ENCODE measurements around the gene ASB10. TPM values are rescaled to one million over a fixed set of nuclear protein-coding genes. Genes with fewer than 3 reads are reported as not detected.
A peak's percentile ranks its signal among the peaks of the same experiment; 100 is the strongest.

The ASB10 gene
- total and polyA plus RNA-seq, 2 of the 8 experiments (the other 6 are each of a cell fraction or from before 2014, with no cell fraction given): not detected

- peak within 1 kb of the TSS; percentile 68; the same call in 1 of the 2 replicates for H2BK5ac ChIP-seq (ENCODE audit: low read depth, low read length)
- H3K27me3 ChIP-seq (replicated peaks in 1 of 4; ENCODE audit: control insufficient read depth in 3 of 4, extremely low read depth in 1 of 4, insufficient read depth in 3 of 4, low read length in 3 of 4): no peaks in the 10 kb centered on the region
- ChIA-PET POLR2A (ENCODE audit: partially characterized antibody) (interaction anchor here (0.5 to 2.9 kb wide), 5 partner anchors 10 to 84 kb away, joined by 3 to 16 read pairs (median 4); no protein-coding TSS in a partner anchor), CTCF (ENCODE audit: partially characterized antibody) (interaction anchor here (0.6 to 6.8 kb wide), 6 partner anchors 12 to 166 kb away, joined by 3 to 71 read pairs (median 3); no protein-coding TSS in a partner anchor)
- peak within 1 kb of the TSS; percentile 53; the same call in 1 of the 2 replicates for H2AK5ac ChIP-seq (ENCODE audit: low read depth, low read length)
- H2BK120ac ChIP-seq (replicated peaks; ENCODE audit: low read depth, low read length): no peak within 1 kb of the TSS
- no peak within 1 kb of the TSS for H2BK15ac ChIP-seq (ENCODE audit: low read length)
- H3K23ac ChIP-seq (ENCODE audit: insufficient read length): peak within 1 kb of the TSS; percentile 12
- no peak within 1 kb of the TSS; the same call in 1 of the 2 replicates for H3K27ac ChIP-seq (ENCODE audit: low read depth, low read length)
- DNase-seq (ENCODE audit: low read depth in 1 of 2, low spot score in 2 of 2): peak in 1 of 2 experiments; percentile 93
- H3K18ac ChIP-seq (ENCODE audit: extremely low read depth, low read length): peak within 1 kb of the TSS; percentile 78; the same call in 1 of the 2 replicates
- peak within 1 kb of the TSS; percentile 53 to 70 (median 61) for H3K9ac ChIP-seq (replicated peaks in 1 of 4; ENCODE audit: extremely low read depth in 1 of 4, low read depth in 3 of 4, low read length in 3 of 4)
- H3K4me2 ChIP-seq (ENCODE audit: insufficient read depth in 1 of 2, low read depth in 2 of 2, low read length in 2 of 2): peak within 1 kb of the TSS; percentile 75 to 94
- peak within 1 kb of the TSS; percentile 61 for H4K91ac ChIP-seq (replicated peaks; ENCODE audit: insufficient read length, low read length)
- H2BK12ac ChIP-seq (ENCODE audit: low read depth, low read length): no peak within 1 kb of the TSS
- H3K79me2 ChIP-seq (ENCODE audit: control insufficient read depth in 1 of 2, insufficient read depth in 2 of 2, low read length in 2 of 2): peaks cover 4 to 23% of the 10 kb centered on the region in 2 experiments; a peak in 3 of 4 replicates
- no peak within 1 kb of the TSS for H2BK20ac ChIP-seq (ENCODE audit: low read length)
- no peak within 1 kb of the TSS for H3K14ac ChIP-seq (ENCODE audit: insufficient read length)
- WGBS, 2 experiments (ENCODE audit: extremely low coverage in 1 of 2, insufficient coverage in 1 of 2, insufficient read length in 1 of 2, insufficient replicate concordance in 2 of 2, low coverage in 1 of 2, low lambda C conversion rate in 2 of 2, missing lambda C conversion rate in 1 of 2): 3% methylated on average over 51 of the region's 79 CpGs; no CpG with 5 or more reads in 1 of the 2 experiments
- H3K9me3 ChIP-seq (ENCODE audit: insufficient read depth in 2 of 2, low read depth in 1 of 2, low read length in 1 of 2): no peaks in the 10 kb centered on the region
- H3K4me1 ChIP-seq (replicated peaks in 1 of 4; ENCODE audit: control insufficient read depth in 3 of 4, insufficient read depth in 4 of 4, low read length in 3 of 4): peaks cover 4 to 9% (median 6%) of the 10 kb centered on the region in 4 experiments; a peak in 5 of 7 replicates
- peaks cover 11% of the 10 kb centered on the region for H3K79me1 ChIP-seq (ENCODE audit: low read depth, low read length)
- H4K20me1 ChIP-seq (replicated peaks in 1 of 2; ENCODE audit: control insufficient read depth in 1 of 2, insufficient read depth in 2 of 2, low read length in 2 of 2): peaks cover 0 to 9% of the 10 kb centered on the region in 2 experiments
- H3K36me3 ChIP-seq (ENCODE audit: control insufficient read depth in 2 of 4, insufficient read depth in 4 of 4, low read length in 3 of 4): peaks cover 7 to 18% (median 11%) of the 10 kb centered on the region in 4 experiments; a peak in 7 of 8 replicates
- no peak for FAIRE-seq
- H3K4ac ChIP-seq (replicated peaks; ENCODE audit: insufficient read length, low read depth, low read length): peak within 1 kb of the TSS; percentile 81
- H3K56ac ChIP-seq (replicated peaks; ENCODE audit: insufficient read length, low read depth, low read length): peak within 1 kb of the TSS; percentile 63
- peak within 1 kb of the TSS; percentile 69 for H4K5ac ChIP-seq (ENCODE audit: insufficient read length, low read depth, low read length)
- H4K8ac ChIP-seq (ENCODE audit: extremely low read depth, insufficient read depth, low read length): peak within 1 kb of the TSS; percentile 81
- H2AFZ ChIP-seq (ENCODE audit: low read length): peak within 1 kb of the TSS; percentile 47
- H3K4me3 ChIP-seq (ENCODE audit: extremely low read depth in 1 of 4, insufficient read depth in 2 of 4, low read depth in 3 of 4, low read length in 4 of 4): peak within 1 kb of the TSS; percentile 72 to 96 (median 90)
- H3K23me2 ChIP-seq (ENCODE audit: low read depth, low read length): peaks cover 16% of the 10 kb centered on the region
- peak in 1 of 2 experiments; percentile 75; a peak in 2 of 3 replicates for TF ChIP-seq POLR2A (IDR thresholded peaks at IDR 0.05; ENCODE audit: control extremely low read depth in 1 of 2, low read depth in 2 of 2, low read length in 2 of 2)
- TF ChIP-seq SUZ12 (IDR thresholded peaks at IDR 0.05; ENCODE audit: low read length): 0 out of 2 replicates have a peak, but pooled peaks have one; percentile 26
- TF ChIP-seq ASH2L (IDR thresholded peaks at IDR 0.05; ENCODE audit: low read length): peak; percentile 68
- no peak for TF ChIP-seq TCF12 (IDR thresholded peaks at IDR 0.05; ENCODE audit: low read depth, low read length)
These were observed 45.3 kb upstream of the ASB10 start, which contains the start of gene CHPF2 for GRCh38 chr7:151232091-151232916. Gene CHPF2 (plus strand): TSS chr7:151232483. CDS start chr7:151234012, 1,529 bp downstream.
